ENCODE measurements around the gene ERBB4. TPM values are rescaled to one million over a fixed set of nuclear protein-coding genes. Genes with fewer than 3 reads are reported as not detected.

ERBB4 gene
- total RNA-seq, 1 donor = 5.8 TPM

DNA sequence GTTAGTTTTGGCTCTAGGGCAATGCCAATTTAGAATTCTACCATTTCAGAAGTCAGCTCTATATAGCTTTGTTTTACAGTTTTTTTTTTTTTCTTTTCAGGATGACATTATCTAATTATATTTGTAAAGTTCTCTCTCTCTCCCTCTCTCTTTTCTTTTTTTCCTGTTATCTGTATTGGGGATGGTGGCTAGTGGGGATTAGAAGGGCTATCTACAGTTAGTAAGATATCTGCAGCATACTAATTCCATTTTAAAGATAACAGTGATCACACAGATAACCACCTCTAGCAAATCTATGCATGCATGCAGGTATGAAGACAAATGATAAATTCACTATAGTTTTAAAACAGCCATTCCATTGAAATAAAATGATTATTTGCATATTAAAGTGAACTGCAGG, 438.9 kb downstream of the ERBB4 start:
- no peak overlapping the region for H3K4me3 ChIP-seq (ENCODE audit: low read depth, low read length)
- TF ChIP-seq CTCF (IDR thresholded peaks at IDR 0.05; ENCODE audit: insufficient read depth, low read length) = no peak
- no peak for DNase-seq (ENCODE audit: low read depth)

GRCh38 chr2:212098966-212099365, 439.6 kb downstream of the ERBB4 start:
- TF ChIP-seq CTCF (IDR thresholded peaks at IDR 0.05; ENCODE audit: insufficient read depth, low read length) = no peak
- no peak overlapping the region for H3K4me3 ChIP-seq (ENCODE audit: low read depth, low read length)
- no peak for DNase-seq (ENCODE audit: low read depth)

GRCh38 chr2:212097001-212097400, 441.6 kb downstream of the ERBB4 start:
- no peak for DNase-seq (ENCODE audit: low read depth)
- H3K4me3 ChIP-seq (ENCODE audit: low read depth, low read length) = no peak overlapping the region
- no peak for TF ChIP-seq CTCF (IDR thresholded peaks at IDR 0.05; ENCODE audit: insufficient read depth, low read length)

DNA sequence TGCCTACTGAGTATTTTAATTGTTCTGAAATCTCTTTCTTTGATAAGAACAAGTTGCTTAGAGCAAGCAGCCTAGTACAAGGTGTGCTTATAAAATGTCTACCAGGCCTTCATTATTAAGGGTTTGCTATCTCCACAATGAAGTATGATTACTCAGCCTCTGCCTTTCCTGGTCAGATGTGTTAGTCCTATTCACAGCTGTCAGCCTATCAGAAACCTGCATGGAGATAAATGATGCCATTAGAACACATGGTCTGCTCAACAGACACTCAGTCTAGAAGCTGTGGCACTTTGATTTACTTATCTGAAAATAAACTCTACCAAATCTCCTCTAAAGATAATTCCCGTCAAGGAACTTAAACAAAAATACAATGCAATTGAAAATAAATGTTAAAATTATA, 448.7 kb downstream of the ERBB4 start:
- no peak for TF ChIP-seq CTCF (IDR thresholded peaks at IDR 0.05; ENCODE audit: insufficient read depth, low read length)
- no peak overlapping the region for H3K4me3 ChIP-seq (ENCODE audit: low read depth, low read length)
- no peak for DNase-seq (ENCODE audit: low read depth)

GRCh38 chr2:212088353-212088752, 450.2 kb downstream of the ERBB4 start:
- H3K4me3 ChIP-seq (ENCODE audit: low read depth, low read length) = no peak overlapping the region
- no peak for TF ChIP-seq CTCF (IDR thresholded peaks at IDR 0.05; ENCODE audit: insufficient read depth, low read length)
- DNase-seq (ENCODE audit: low read depth) = no peak

DNA sequence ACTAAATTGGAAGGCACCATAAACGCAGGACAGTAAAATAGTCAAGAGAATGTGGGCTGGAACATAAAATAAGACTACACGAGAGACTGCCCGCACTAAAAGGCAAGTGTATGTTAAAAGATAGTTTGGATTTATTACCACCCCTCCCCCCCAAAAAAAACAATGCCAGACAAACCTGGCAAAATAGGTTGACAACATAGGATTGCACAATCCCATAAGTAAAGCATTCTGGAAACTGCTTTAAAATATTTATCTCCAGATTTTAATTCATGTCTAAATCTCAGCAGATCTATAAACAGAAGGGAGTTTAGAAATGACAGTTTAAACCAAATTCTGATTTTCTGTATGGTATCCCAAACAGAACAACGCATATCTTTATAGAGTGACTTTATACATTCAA, 455.1 kb downstream of the ERBB4 start:
- no peak for DNase-seq (ENCODE audit: low read depth)
- H3K4me3 ChIP-seq (ENCODE audit: low read depth, low read length) = no peak overlapping the region
- no peak for TF ChIP-seq CTCF (IDR thresholded peaks at IDR 0.05; ENCODE audit: insufficient read depth, low read length)

GRCh38 chr2:212078103-212078502, 460.5 kb downstream of the ERBB4 start:
- peak; percentile 22 for DNase-seq (ENCODE audit: low read depth)
- H3K4me3 ChIP-seq (ENCODE audit: low read depth, low read length) = peak overlapping the region; percentile 23
- TF ChIP-seq CTCF (IDR thresholded peaks at IDR 0.05; ENCODE audit: insufficient read depth, low read length) = no peak

Measured in fibroblast of the aortic adventitia (primary cell).